GM19351 (cell line): ENCODE measurements around the gene TLK1.

Experiments
- ATAC-seq: cut with Tn5 transposase; IDR thresholded peaks from one replicate; pipeline ENCODE4 v1.9.1; 2021; ENCODE audit warnings: mild to moderate bottlenecking, moderate library complexity; ENCODE audit not compliant: unreplicated experiment

TLK1 gene

DNA sequence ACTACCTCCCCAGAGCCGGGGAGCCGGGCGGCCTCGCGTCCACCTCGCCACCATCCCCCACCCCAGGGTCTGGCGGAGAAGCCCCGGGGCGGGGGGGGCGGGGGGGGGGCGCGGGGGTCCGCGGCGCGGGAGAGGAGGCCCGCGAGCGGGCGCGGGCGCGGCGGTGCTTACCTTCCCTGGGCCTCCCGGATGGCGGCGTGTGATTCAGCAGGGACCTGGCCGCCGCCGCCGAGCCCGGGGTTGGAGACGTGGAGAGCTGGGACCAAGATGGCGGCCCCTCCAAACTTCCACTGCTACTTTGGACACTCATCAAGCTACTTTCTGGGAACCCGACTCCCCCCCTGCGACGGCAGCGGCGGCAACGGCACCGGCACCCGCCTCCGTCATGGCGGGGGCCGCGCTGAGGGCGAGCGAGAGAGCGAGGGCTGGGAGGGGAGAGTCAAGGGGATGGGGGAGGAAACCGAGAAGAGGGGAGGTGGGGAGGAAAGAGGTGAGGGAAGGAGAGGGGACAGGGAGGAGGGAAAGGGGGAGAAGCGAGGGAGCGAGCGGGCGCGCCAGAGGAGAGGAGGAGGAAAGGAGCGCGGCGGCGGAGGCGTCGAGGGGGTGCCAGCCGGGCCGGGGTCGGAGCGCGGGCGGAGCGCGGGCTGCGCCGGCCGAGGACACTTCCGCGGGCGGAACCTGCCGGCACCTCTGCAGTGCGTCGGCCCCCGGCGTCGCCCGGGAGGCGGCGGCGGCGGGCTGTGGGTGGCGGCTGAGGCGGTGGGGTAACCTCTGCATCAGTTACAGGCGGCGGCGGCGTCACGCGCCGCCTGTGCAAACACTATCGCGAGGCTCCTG, at the start of gene TLK1:
Gene TLK1 (minus strand): TSS at position 775 of the 837 bp plus-strand sequence. CDS start 465 bp downstream, at position 310.
- ATAC-seq = peak; percentile 51

DNA sequence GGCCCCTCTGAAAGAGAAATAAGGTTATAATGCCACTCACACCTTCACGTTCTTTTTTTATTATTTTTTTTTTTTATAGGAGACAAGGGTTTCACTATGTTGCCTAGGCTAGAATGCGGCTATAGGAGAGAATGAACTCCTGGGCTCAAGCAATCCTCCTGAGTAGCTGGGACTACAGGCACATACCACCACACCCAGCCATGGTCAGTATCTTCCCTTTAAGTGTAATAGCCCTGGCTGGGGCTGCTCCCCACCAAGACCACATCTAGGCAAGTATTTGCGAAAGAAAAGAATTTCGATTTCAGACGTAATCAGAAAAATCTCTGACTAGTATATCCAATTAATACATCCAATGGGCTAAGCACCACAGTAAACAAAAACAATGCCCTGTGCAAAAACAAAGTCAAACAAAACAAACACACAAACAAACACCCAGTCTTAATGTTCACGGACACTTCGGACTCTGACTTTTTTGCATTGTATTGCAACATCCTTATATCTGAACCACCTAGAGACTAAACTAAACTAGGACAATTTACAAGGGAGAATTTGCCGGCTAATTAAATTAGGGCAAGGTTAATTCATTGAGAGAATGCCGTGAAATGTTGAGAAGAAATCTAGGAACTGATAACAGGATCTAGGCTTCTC, 49.6 kb upstream of the TLK1 start:
- ATAC-seq = no peak

DNA sequence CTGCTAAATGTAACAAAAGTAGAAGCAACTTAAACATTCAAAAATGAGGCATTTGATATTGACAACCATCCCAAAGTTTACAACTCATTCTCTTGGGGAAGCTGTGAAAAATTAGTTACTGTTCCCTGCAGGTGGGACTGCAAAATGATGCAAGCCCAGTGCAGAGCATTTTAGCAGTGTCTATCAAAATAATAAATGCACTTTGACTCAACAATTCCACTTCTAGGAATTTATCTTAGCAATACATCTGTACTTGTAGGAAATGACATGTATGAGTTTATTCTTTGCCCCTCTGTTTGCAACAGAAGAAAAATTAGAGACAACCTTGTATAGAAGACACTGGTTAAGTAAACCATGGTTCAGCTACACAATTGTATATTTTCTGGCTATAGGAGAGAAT, 48.0 kb upstream of the TLK1 start:
- no peak for ATAC-seq

DNA sequence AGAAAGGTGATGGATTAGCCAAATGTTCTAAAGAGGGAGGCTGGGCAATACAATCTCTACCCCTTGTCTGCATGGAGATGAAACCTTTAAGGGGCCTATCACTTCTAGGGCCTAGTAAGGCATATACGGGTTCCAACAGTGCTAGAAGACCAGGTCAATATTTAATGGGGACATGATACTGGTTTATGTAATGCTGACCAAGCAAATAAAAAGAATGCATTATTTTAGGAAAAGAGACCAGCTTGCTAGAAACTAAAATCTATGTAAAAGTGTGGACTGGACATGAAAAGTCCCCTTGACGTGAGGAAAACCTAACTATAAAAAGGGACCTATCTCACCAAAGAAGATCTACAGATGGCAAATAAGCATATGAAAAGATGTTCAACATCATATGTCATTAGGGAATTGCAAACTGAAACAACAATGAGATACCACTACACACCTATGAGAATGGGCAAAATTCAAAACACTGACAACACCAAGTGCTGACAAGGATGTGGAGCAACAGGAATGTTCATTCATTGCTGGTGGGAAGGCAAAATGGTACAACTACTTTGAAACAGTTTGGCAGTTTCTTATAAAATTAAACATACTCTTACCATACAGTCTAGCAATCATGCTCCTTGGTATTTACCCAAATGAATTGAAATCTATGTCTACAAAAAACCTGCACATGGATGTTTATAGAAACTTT, 45.9 kb upstream of the TLK1 start:
- no peak for ATAC-seq

DNA sequence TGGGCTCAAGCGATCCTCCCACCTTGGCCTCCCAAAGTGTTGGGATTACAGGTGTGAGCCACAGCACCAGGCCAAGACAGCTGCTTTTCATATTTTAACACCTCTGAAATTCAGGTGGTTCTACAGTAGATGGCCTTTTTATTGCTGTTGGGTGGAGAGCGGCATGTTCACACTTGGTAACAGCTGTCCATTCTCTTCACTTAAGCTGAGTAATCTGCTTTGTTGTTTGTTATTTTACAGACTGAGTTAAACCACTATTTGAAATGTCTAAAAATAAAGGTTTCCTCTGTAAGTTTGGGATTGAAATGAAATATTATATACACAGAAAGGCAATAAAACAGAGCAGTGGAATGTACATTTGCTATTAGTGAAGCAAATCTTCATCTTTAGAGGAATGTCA, 44.9 kb upstream of the TLK1 start:
- no peak for ATAC-seq

DNA sequence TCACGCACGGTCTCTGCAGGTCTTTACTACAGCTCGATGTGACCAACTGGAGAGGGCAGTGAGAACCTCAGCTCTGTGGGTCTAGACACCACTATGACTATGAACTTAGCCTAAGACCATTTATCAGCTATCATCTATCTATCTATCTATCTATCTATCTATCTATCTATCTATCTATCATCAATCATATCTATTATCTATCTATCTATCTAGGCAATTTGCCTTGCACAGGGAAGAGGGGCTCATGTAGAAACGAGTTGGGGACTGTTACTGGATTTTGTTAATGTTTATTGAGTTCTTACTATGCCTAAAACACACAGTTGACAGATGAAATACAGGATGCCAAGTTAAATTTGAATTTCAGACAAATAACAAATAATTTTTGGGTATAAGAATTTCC, 41.1 kb upstream of the TLK1 start:
- no peak for ATAC-seq

DNA sequence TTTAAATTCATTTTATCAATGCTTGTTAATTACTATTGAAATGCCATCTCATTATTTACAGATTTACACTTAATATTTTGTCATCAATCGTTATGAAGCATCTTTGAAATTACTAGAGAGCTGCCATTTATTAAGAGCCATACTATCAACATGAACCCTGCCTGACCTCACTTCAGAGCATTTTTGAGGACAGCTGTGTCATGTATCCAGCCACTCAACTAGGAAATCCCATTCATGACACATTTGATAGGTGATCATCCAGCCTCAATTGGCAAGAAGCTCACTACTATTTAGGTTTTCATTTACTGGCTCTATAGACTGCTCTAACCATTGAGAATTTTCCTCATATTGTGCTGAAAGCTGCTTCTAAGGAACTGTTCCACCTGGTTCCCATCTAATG, 40.6 kb upstream of the TLK1 start:
- no peak for ATAC-seq

DNA sequence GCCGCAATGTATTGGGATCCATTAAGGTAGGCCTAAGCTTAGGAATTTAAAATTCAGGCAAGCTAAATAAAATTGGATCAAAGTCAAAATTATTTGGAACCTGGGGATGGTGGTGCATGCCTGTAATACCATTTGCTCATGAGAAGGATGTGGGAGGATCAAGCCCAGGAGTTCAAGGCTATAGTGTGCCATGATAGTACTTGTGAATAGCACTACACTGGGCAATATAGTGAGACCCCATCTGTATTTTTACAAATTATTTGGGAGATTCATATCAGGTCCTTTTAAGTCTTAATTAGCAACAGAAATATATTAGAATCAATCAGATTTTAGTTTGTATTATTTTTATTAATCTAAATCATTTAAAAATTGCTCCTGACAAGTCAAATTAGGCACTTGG, 39.8 kb upstream of the TLK1 start:
- no peak for ATAC-seq

DNA sequence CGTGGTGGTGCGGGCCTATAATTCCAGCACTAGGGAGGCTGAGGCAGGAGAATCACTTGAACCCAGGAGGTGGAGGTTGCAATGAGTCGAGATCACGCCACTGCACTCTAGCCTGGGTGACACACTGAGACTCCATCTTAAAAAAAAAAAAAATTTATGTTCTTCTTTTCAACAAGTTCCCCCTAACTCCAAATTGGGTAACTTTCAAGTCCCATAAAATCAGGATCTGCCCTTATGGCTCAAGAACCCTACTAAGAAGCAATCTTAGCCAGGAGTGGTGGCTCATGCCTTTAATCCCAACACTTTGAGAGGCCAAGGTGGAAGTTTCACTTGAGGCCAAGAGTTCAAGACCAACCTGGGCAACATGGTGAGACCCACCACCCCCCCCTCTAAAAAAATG, 30.3 kb upstream of the TLK1 start:
- ATAC-seq = no peak

DNA sequence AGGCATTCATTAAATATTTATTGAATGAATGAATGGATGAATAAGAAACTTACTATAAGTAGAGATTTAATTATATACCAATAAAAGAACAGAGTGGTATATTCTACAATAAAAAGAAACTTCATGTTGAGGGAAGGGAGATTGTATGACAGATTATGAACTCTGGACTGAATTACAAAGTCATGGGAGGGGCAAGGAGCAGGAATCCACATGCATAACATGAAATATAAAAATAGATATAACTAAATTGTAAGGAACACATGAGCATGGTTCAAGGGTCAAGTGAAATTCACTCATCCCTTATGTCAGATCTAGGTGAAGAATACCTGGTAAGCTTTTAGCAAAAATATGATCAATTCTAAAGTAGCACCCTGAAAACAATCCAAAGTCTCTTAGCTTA, 27.1 kb upstream of the TLK1 start:
- ATAC-seq = no peak

DNA sequence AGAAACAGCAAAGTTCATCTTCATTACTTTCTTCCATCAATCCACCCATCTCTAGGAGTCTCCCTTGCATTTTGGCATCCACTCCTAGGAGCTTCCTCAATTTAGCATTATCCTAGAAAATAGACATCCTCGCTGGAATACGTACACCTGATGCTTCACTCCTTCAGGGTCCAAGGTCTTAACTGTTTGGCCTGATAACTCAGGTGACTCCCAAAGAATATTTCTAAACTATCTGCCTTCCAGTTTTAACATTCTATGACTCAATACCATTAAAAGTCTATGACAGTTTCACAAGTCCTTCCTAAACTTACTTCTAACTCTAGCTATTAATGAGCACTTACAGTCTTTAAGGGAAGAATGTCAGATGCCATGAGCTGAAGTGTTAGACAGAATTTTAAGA, 26.5 kb upstream of the TLK1 start:
- ATAC-seq = no peak

DNA sequence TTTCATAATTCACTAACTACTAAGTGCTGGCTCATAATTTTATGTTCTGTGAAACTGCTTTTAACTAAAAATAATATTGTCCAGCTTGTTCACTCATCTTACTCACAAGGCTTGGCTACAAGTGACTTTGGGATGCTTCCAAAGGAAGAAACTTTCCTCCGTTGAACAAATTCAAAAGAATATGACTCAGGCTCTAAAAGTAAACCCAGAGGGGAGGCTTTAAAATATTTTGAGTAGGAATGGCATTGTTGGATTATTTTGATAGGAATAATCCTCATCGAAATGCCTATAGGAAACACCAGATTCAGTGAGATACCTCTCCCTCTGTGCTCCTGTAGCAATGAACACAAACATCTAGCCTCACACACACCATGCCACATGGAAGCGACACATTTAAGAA, 25.2 kb upstream of the TLK1 start:
- no peak for ATAC-seq

DNA sequence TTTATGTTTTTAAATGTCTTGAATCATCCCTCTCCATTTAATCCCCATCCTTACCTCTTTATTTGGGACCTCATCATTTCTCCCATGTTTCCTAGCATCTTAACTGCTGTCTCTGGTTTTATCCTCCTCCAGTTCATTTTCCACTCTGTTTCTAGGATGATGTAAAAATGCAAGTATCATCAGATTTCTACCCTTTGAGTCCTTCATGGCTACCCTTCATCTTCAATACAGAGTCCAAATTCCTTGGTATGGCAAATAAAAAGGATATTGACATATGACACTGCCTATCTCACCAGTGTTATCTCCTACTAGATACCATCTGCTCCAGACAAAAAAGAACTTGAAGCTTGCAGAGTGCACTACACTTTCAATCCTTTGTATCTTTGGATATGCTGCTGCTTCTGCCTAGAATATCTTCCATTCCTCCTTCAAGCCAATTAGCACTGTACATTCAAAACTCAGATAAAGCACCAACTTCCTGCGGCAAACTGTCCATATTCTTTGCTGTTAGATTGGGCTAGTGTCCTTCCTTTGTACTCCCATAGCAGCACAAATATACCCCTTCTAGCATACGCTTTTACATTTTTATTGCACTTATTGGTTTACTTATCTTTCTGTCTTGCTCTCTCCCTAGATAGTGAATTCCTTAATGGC, 24.6 kb upstream of the TLK1 start:
- ATAC-seq = no peak

DNA sequence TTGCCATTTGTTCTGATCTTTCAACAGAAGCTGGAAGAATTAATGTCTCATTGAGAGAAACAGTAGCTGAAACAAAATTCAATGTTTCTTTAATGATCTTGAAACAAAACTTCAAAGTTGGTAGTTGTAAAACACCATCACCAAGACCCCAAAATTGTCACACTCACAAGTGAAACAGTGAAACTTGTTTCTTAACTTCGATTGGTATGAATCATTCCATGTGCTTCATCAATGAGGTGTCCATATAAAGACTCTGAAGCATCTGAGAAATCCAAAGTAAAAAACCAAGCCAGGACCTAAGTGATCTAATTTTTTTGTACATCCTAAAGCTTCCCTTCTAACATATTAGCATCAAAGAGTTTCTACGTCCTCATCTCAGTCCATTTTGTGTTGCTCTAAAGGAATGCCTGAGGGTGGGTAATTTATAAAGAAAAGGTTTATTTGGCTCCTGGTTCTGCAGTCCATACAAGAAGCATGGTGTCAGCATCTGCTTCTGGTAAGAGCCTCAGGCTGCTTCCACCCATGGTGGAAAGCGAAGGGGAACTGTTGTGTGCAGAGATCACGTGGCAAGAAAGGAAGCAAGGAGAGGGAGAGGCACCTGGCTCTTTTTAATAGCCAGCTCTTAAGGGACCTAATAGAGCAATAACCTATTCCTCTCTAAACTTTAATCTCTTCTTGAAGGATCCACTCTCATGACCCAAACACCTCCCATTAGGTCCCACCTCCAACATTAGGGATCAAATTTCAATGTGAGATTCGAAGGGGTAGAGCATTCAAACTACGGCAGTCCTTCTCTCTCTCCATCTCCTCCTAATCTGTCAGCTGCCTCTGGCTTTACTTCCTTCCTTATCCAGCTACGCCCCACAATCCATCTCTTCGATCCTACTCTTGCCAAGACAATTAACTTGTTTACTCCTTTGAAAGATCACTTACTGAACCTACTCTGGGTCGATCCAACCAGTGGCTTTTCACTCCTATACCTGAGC, 20.7 kb upstream of the TLK1 start:
- no peak for ATAC-seq

DNA sequence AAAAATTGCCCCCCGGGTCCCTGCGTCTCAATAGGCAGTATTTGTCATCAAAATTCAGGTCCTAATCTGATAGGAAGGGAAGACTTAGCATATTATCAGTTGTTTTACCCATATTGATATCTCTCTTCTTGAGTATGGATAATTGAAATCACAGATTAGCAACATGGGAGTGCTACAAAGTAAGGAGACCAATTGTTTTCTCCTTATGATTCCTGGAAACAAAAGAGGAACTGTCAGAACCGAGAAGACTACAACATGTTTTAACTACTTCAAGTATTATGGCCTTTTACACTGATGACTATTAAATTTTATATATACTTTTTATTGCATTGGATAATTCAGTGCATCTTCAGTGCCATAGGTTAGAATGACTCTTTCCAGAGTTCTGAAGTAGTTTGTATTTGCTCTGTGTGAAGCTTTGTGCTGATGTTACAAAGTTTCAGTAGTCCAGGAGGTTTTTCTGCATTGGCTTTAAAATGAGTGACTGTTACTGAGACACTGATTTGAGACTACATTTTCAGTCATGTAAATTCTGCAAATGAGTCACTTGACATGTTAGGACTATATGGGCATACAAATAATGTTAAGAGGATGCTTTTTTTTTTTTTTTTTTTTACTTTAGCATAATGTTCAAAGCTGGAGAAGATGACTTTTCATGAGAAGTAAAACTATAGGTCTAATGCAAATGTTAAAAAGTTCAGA, 19.7 kb upstream of the TLK1 start:
- no peak for ATAC-seq

DNA sequence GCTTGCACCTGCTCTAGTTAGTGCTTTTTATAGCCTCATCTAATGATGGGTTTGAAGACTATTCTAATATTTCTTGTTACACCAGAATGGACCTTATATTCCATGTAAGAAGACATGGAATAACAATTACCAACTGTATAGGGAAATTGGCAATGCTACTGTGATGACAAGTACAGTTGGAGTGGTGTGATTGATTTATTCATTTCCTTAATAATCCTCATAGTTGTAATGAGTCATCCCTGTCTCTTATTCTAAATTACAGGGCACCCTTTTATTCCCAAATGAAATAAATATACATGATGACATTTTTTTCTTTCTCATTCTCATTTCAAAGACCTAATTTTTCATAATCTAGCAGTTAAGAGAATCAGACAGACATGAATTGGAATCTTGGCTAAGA, 18.3 kb upstream of the TLK1 start:
- ATAC-seq = no peak

DNA sequence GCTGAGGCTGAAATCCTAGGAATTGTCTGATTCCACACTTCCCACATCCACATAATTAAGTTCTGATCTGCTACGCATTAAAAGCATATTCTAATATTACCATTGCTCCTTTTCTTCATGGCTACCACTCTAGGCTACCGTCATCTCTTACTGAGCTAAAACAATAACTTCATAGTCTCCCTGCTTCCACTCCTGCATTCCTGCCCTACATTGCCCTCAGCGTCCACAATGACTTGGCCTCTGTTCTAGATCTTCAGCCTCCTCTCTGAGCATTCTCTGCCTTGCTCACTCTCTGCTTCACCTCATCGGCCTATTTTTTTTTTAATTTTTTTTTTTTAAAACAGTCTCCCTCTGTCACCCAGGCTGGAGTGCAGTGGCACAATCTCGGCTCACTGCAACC, 15.8 kb upstream of the TLK1 start:
- ATAC-seq = no peak

DNA sequence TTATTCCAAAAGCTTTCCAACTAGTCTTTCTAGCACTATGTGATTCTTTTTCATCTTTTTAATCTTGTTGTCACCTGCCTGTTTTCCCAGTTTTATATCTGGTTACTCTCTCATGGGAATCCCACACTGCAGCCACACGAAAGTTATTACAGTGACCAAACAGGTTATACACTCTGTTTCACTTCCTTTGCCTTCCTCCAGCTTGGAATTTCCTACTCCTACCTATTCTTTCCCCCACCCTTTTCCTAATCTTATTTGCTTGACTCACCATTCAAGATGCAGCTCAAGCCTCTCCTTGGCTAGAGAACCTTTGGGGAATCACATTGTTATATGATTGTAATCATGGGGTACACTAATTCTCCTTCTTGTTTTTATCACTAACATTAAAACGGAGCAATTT, 13.4 kb upstream of the TLK1 start:
- no peak for ATAC-seq

DNA sequence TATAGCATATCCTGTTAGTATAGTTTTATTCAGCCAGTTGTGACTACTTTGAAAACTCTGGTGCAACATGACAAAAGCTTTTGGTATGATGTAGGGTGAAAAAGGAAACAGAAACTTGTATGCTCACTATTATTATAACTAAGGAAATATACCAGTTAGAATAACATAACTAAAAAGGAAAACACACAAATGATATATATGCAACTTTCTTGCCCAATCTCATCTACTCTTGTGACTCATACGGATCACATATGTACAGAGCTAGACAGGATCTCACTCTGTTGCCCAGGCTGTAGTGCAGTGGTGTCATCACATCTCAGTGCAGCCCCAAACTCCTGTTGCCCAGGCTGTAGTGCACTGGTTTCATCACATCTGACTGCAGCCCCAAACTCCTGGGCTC, 12.4 kb upstream of the TLK1 start:
- ATAC-seq = no peak

DNA sequence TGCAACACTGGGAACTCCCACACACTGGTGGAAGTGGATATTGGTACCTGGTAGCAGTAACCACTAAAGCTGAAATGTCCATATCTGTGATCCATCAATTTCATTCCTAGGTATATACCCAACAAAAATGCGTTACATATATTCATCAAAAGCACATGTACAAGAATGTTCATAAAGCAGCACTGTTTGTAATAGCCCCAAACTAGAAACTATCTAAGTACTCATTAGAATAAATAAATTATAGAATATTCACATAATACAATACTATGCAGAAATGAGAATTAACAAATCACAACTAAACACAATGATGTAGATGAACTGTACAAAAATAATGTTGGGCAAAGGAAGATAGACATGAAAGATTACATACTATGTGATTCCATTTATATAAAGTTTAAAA, 11.1 kb upstream of the TLK1 start:
- ATAC-seq = no peak
